ENCODE data around the gene NISCH.

Gene NISCH

GRCh38 chr3:52487788-52488691 is 32.6 kb downstream of the NISCH start:
- H3K4me1 Mint-ChIP-seq = peaks cover 26% of the 10 kb centered on the region
- no peak for TF ChIP-seq CTCF (IDR thresholded peaks at IDR 0.05; ENCODE audit: unreplicated experiment in 3 of 3)
- H3K27ac Mint-ChIP-seq = no peak overlapping the region
- no peaks in the 10 kb centered on the region for H3K27me3 Mint-ChIP-seq (ENCODE audit: low read depth)
- no peaks in the 10 kb centered on the region for H3K9me3 Mint-ChIP-seq
- peaks cover 40% of the 10 kb centered on the region for H3K36me3 Mint-ChIP-seq (ENCODE audit: low read depth)
- no peak overlapping the region for H3K4me3 Mint-ChIP-seq

GRCh38 chr3:52488746-52489145 is 33.3 kb downstream of the NISCH start:
- Mint-ChIP-seq H3K9me3 (no peaks in the 10 kb centered on the region), H3K4me3 (no peak overlapping the region), H3K27me3 (ENCODE audit: low read depth) (no peaks in the 10 kb centered on the region), H3K36me3 (ENCODE audit: low read depth) (peaks cover 39% of the 10 kb centered on the region), H3K27ac (no peak overlapping the region), H3K4me1 (peaks cover 19% of the 10 kb centered on the region)
- TF ChIP-seq CTCF (IDR thresholded peaks at IDR 0.05; ENCODE audit: unreplicated experiment in 3 of 3) = no peak

- no peak for TF ChIP-seq CTCF (IDR thresholded peaks at IDR 0.05; ENCODE audit: unreplicated experiment in 3 of 3)
- H3K4me1 Mint-ChIP-seq = peaks cover 11% of the 10 kb centered on the region
- H3K27me3 Mint-ChIP-seq (ENCODE audit: low read depth) = no peaks in the 10 kb centered on the region
- H3K9me3 Mint-ChIP-seq = no peaks in the 10 kb centered on the region
- no peak overlapping the region for H3K4me3 Mint-ChIP-seq
- H3K27ac Mint-ChIP-seq = no peak overlapping the region
- H3K36me3 Mint-ChIP-seq (ENCODE audit: low read depth) = peaks cover 35% of the 10 kb centered on the region
Observed at GRCh38 chr3:52489453-52489852, 34.0 kb downstream of the NISCH start.

GRCh38 chr3:52490035-52490938 is 34.9 kb downstream of the NISCH start:
- no peaks in the 10 kb centered on the region for H3K9me3 Mint-ChIP-seq
- no peaks in the 10 kb centered on the region for H3K27me3 Mint-ChIP-seq (ENCODE audit: low read depth)
- H3K36me3 Mint-ChIP-seq (ENCODE audit: low read depth) = peaks cover 34% of the 10 kb centered on the region
- H3K27ac Mint-ChIP-seq = peak overlapping the region in 1 of 3 experiments; percentile 1
- H3K4me1 Mint-ChIP-seq = peaks cover 5% of the 10 kb centered on the region
- no peak for TF ChIP-seq CTCF (IDR thresholded peaks at IDR 0.05; ENCODE audit: unreplicated experiment in 3 of 3)
- H3K4me3 Mint-ChIP-seq = no peak overlapping the region

- peak overlapping the region in 1 of 3 experiments; percentile 1 for H3K27ac Mint-ChIP-seq
- peaks cover 29% of the 10 kb centered on the region for H3K36me3 Mint-ChIP-seq (ENCODE audit: low read depth)
- H3K4me1 Mint-ChIP-seq = peaks cover 5% of the 10 kb centered on the region
- H3K27me3 Mint-ChIP-seq (ENCODE audit: low read depth) = no peaks in the 10 kb centered on the region
- H3K9me3 Mint-ChIP-seq = no peaks in the 10 kb centered on the region
- no peak for TF ChIP-seq CTCF (IDR thresholded peaks at IDR 0.05; ENCODE audit: unreplicated experiment in 3 of 3)
- no peak overlapping the region for H3K4me3 Mint-ChIP-seq
Observed at GRCh38 chr3:52490939-52491526, 35.6 kb downstream of the NISCH start.

Data from nephron (organoid).